ENCODE measurements around the gene KHK. TPM values are rescaled to one million over a fixed set of nuclear protein-coding genes. Genes with fewer than 3 reads are reported as not detected.
A peak's percentile ranks its signal among the peaks of the same experiment; 100 is the strongest.

KHK gene
- total RNA-seq, 2 donors from 2014 or later: 0.91 to 7.0 TPM

DNA sequence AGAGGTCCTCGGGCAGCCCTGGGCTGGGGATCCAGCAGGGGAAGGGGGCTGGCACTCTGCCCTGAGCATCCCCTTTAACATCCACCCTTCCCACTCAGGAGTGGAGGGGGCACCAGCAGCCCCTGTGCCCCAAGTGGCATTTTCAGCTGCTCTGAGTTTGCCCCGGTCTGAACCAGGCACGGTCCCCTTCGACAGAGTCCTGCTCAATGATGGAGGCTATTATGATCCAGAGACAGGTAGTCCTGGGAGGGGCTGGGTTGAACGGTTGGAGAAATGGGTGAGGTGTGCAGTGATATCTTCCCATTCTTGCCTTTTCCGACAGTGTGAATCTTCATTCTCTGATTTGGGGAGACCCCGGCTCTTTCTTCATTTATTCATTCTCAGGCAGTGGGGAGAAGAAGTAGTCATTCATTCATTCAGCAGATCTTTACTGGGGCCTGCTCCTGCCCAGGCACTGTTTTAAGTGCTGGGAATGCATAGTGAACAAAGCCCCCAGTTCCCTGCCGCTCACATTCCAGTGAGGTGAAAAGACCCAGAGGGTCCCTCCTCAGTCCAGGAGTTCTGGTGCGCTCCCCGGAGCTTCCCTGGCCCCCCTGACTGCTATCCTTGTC lies 1.4 kb upstream of the KHK start:
- Histone ChIP-seq H3K4me3 (peak overlapping the region in 1 of 2 donors; percentile 56), H3K4me1 (replicated peaks) (peaks cover 7% of the 10 kb centered on the region), H3K27ac (peak overlapping the region; percentile 71 to 80), H3K36me3 (no peaks in the 10 kb centered on the region), H3K27me3 (replicated peaks; ENCODE audit: insufficient read depth) (no peaks in the 10 kb centered on the region), H3K9me3 (no peaks in the 10 kb centered on the region)
- intact Hi-C loops (cut with DNase I): loop anchor here (5.0 kb wide), 1 partner anchor 123 kb away; no protein-coding TSS in a partner anchor
- 47% methylated on average over 10 of the region's 10 CpGs for WGBS
- no peak for DNase-seq (ENCODE audit: low spot score)
- TF ChIP-seq, protein P1, sequence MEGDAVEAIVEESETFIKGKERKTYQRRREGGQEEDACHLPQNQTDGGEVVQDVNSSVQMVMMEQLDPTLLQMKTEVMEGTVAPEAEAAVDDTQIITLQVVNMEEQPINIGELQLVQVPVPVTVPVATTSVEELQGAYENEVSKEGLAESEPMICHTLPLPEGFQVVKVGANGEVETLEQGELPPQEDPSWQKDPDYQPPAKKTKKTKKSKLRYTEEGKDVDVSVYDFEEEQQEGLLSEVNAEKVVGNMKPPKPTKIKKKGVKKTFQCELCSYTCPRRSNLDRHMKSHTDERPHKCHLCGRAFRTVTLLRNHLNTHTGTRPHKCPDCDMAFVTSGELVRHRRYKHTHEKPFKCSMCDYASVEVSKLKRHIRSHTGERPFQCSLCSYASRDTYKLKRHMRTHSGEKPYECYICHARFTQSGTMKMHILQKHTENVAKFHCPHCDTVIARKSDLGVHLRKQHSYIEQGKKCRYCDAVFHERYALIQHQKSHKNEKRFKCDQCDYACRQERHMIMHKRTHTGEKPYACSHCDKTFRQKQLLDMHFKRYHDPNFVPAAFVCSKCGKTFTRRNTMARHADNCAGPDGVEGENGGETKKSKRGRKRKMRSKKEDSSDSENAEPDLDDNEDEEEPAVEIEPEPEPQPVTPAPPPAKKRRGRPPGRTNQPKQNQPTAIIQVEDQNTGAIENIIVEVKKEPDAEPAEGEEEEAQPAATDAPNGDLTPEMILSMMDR (IDR thresholded peaks at IDR 0.05): no peak
- no peak for TF ChIP-seq POLR2A (IDR thresholded peaks at IDR 0.05)
- TF ChIP-seq POLR2AphosphoS5 (IDR thresholded peaks at IDR 0.05): no peak

DNA sequence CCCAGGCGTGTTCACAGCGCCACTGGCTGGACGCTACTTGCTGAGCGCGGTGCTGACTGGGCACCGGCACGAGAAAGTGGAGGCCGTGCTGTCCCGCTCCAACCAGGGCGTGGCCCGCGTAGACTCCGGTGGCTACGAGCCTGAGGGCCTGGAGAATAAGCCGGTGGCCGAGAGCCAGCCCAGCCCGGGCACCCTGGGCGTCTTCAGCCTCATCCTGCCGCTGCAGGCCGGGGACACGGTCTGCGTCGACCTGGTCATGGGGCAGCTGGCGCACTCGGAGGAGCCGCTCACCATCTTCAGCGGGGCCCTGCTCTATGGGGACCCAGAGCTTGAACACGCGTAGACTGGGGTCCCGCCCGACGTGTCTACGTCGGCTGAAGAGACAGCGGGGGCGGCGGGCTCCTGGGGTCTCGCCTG lies 891 bp upstream of the KHK start:
- Histone ChIP-seq H3K4me3 (peak overlapping the region; percentile 38 to 56), H3K27ac (peak overlapping the region; percentile 71 to 80), H3K36me3 (no peaks in the 10 kb centered on the region), H3K9me3 (no peaks in the 10 kb centered on the region), H3K4me1 (replicated peaks) (peaks cover 7% of the 10 kb centered on the region), H3K27me3 (replicated peaks; ENCODE audit: insufficient read depth) (no peaks in the 10 kb centered on the region)
- DNase-seq (ENCODE audit: low spot score): peak; percentile 75
- TF ChIP-seq, protein P1 (IDR thresholded peaks at IDR 0.05): peak in 2 of 4 experiments; percentile 51 to 60
- TF ChIP-seq POLR2A (IDR thresholded peaks at IDR 0.05) (peak; percentile 17), POLR2AphosphoS5 (IDR thresholded peaks at IDR 0.05) (peak; percentile 69)
- intact Hi-C loops (cut with DNase I): loop anchor here (5.0 kb wide), 1 partner anchor 123 kb away; no protein-coding TSS in a partner anchor
- under 1% methylated on average over 18 of the region's 38 CpGs for WGBS

- DNase-seq (ENCODE audit: low spot score): peak; percentile 90
- Histone ChIP-seq H3K27me3 (replicated peaks; ENCODE audit: insufficient read depth) (no peaks in the 10 kb centered on the region), H3K27ac (peak overlapping the region; percentile 71 to 80), H3K4me1 (replicated peaks) (peaks cover 7% of the 10 kb centered on the region), H3K9me3 (no peaks in the 10 kb centered on the region), H3K4me3 (peak overlapping the region; percentile 38 to 56), H3K36me3 (no peaks in the 10 kb centered on the region)
- intact Hi-C loops (cut with DNase I): loop anchor here (5.0 kb wide), 1 partner anchor 124 kb away; no protein-coding TSS in a partner anchor
- 2% methylated on average over 39 of the region's 81 CpGs for whole genome bisulfite sequencing
- TF ChIP-seq, protein P1 (IDR thresholded peaks at IDR 0.05): peak; percentile 90 to 98 (median 96)
- TF ChIP-seq POLR2AphosphoS5 (IDR thresholded peaks at IDR 0.05) (peak; percentile 74), POLR2A (IDR thresholded peaks at IDR 0.05) (peak; percentile 46)
Observed at GRCh38 chr2:27086090-27086723, 365 bp upstream of the KHK start.

DNA sequence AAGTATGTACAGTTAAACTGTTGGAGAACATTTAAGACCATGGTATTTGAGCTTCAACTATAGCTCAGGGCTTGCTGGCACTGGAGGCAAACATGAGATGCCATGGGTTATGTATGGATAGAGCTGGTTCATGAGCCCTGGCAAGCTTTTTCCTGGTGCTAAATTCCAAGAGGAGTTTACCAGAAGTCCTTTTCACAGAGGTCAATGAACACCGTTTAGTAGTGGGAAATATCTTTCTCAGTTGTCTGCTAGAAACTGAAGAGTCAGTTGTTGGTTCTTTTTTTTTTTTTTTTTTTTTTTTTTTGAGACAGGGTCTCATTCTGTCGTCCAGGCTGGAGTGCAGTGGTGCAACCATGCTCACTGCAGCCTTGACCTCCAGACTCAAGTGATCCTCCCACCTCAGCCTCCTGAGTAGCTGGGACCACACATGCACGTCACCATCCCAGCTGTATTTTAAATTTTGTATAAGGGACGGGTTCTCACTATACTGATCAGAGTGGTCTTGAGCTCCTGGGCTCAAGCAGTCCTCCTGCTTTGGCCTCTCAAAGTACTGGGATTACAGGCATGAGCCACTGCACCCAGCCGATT lies 1.3 kb downstream of the KHK start:
- Histone ChIP-seq H3K27me3 (replicated peaks; ENCODE audit: insufficient read depth) (no peaks in the 10 kb centered on the region), H3K9me3 (no peaks in the 10 kb centered on the region), H3K4me1 (replicated peaks) (no peaks in the 10 kb centered on the region), H3K4me3 (no peak overlapping the region), H3K27ac (no peak overlapping the region), H3K36me3 (no peaks in the 10 kb centered on the region)
- TF ChIP-seq, protein P1 (IDR thresholded peaks at IDR 0.05): no peak
- TF ChIP-seq POLR2AphosphoS5 (IDR thresholded peaks at IDR 0.05): no peak
- no peak for TF ChIP-seq POLR2A (IDR thresholded peaks at IDR 0.05)
- intact Hi-C loops (cut with DNase I): loop anchor here (5.0 kb wide), 1 partner anchor 126 kb away; no protein-coding TSS in a partner anchor
- no peak for DNase-seq (ENCODE audit: low spot score)
- WGBS: 90% methylated on average over 5 of the region's 5 CpGs

All from prostate gland (tissue), 2 donors.